ENCODE data around the gene RNF144A.

GRCh38 chr2:7018282-7018701 is 101.1 kb downstream of the RNF144A start:
- TF ChIP-seq POLR2A (IDR thresholded peaks at IDR 0.05) = no peak
- TF ChIP-seq CTCF (IDR thresholded peaks at IDR 0.05) = no peak

Data from Peyer's patch (tissue), 4 donors.